Fibroblast of skin of scalp (primary cell): ENCODE results near the gene PGGHG.
"Not testable (repeated sequence)": the region's sequence is repeated elsewhere in the genome, so short reads cannot be mapped to it uniquely, and the experiment has no call there.

ENCODE experiments used
- DNase-seq: peaks from one replicate; pipeline ENCODE4 v3.0.0-alpha.2; 2013

The PGGHG gene

GRCh38 chr11:285021-285893, 3.7 kb upstream of the PGGHG start:
- no peak for DNase-seq

GRCh38 chr11:285894-286220, 3.1 kb upstream of the PGGHG start:
- no peak for DNase-seq

DNA sequence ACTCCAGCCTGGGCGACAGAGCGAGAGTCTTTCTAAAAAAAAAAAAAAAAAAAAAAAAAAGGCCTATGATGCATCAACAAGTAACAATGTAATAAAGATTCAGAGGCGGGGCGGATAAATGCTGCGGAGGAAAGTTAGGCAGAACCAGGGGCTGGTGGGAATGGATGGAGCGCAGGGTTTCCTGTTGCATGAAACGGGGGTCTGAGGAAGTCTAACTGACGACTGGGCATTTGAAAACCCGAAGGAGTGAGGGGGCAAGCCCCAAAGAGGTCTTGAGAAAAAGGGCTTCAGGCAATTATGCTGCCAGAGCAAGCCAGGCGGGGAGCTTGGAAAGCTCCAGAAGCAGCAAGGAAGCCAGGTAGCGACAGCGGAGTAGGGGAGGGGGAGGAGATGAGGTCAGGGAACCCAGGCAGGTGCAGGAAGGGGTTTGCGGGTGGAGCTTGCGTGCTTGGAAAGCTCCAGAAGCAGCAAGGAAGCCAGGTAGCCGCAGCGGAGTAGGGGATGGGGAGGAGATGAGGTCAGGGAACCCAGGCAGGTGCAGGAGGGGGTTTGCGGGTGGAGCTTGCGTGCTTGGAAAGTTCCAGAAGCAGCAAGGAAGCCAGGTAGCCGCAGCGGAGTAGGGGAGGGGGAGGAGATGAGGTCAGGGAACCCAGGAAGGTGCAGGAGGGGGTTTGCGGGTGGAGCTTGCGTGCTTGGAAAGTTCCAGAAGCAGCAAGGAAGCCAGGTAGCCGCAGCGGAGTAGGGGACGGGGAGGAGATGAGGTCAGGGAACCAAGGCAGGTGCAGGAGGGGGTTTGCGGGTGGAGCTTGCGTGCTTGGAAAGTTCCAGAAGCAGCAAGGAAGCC, 1.7 kb upstream of the PGGHG start:
- DNase-seq = not testable (repeated sequence)

DNA sequence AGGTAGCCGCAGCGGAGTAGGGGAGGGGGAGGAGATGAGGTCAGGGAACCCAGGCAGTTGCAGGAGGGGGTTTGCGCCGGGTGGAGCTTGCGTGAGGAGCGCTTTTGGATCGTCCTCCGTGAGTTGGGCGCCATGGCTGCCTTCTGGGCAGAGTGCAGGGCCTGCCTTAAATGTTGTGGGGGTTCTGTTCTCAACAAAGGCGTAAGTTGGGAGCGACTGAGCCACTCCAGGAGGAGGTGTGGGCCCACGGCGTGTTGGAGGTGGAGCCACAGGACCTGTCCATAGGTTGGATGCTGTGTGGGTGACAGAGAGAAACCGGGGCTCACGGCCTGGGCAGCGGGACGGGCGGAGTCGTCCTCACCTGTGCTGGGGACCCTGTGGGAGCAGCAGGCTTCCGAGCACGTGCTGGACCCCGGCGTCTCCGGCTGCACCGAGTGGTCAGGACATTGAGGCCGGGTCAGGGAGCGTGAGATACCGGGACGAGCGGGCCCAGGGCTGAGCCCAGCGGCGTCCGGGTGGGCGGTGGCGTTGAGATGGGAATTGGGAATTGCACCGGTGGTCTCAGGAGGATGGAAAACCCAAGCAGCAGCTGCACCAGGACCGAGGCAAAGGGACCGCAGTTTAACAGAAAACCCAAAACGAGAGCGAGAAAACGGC, 977 bp upstream of the PGGHG start:
- DNase-seq = no peak

DNA sequence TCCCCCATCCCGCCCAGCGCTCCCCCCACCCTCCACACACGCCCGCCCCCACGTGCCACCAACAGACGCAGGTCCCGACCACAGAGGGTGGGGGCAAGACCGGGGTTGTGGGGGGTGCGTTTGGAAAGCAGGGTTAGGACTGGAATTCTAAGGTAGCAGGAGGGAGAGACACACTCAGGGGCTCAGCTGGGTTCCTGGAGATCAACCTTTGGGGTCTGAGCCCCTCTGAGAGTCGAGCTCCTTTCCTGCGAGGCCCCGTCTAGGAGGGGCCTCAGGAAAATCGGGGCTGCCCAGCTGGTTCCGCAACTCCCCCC, 429 bp downstream of the PGGHG start:
- no peak for DNase-seq

- DNase-seq = no peak
Measured at GRCh38 chr11:289712-290620, 1.0 kb downstream of the PGGHG start.

- DNase-seq = no peak
Measured at GRCh38 chr11:290621-291231, 1.8 kb downstream of the PGGHG start.

DNA sequence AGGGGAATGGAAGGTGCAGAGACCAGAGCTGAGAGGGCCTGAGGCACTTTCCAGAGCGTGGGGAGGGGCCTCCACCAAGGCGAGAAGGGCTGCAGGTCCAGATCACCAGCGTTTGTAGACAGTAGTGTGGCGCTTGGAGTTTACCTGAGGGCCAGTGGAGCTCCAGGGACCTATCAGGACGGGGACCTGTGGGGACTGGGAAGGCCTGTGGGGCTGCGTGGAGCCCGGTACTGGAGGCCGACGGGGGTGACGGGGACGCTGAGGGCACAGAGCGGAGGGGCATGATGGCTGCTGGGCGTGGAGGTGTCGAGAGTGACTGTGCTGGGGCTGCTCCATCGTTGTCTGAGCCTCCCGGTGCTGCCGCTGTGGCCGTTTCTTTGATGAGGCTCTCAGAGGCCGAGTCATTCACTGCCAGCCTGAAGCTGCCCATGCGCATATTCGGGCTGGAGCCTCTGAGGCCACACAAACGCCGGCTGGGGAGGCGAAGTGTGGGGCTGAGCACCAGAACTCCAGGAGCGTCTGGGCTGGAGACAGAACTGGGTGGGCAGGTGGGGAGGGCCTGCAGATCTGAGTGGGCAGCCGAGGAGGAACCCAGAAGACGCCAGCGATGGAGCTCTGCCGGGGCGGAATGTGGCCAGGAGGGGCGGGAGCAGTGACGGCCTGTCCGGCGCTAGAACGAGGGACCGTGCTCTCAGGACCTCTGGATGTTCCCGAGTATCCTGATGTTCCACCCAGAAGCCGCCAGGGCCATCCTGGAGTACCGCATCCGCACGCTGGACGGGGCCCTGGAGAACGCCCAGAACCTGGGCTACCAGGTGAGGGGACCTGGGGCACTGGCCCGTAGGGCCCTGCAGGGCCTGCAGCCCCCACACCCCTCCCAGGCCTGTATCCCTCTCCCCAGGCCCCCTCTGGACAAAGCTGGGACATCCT, 2.6 kb downstream of the PGGHG start:
- DNase-seq = no peak

- no peak for DNase-seq
Measured at GRCh38 chr11:292211-293121, 3.5 kb downstream of the PGGHG start.

- DNase-seq = no peak
Measured at GRCh38 chr11:293271-293851, 4.4 kb downstream of the PGGHG start.

GRCh38 chr11:293852-294661, 5.1 kb downstream of the PGGHG start:
- no peak for DNase-seq

DNA sequence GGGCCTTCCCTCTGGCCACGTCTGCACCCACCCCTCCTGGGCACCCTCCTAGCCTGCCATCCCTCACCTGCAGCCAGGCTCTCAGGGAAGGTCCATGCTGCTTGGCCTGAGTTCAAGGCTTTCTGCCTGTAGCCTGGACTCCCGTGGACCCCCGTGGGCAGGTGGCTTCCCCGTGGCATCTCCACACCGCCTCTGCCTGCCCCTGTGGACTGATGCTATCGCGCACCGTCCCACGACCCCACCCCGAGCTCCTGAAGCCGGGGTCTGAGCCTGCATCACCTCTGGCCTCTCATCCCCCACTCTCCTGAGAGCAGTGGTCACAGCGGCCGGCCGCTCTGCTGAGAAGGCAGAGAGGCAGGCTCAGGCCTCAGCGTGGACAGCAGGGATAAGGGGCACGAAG, 5.9 kb downstream of the PGGHG start:
- no peak for DNase-seq

DNA sequence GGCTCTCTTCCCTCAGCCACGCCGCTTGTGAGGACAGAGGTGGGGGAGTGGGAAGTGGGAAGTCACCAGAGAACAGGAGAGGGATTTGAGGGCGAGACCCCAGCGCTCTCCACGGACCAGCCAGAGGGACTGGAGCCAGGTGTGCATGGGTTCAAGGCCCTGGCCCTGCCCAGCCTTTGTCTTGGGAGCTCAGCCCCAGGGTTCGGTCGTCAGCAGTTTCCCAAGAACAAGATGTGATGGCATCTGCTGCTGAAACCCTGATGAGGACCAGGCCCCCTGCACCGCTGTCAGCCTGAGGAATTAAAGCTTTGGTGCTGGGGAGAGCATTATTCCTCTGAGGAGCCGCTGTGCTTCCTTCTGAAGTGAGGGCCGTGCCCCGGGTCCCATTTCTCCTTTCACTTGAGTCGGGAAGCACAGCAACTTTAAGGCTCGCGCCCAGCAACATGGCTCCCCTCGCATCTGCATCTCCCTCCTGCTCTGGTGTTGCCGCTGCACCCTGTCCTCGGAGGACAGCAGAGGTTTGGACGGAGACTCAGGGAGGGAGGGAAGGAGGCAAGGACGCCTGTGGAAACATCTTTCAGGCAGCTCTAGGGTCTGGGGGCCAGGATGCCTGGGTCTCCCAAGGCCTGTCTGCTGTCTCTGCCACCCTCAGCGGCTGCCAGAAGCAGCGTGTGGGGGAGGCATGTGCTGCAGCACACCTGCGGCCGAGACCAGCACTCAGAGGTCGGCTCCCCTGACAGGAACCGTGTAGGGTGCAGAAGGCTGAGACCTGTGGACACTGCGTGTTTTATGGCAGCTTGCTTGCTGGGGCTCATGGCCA, 6.6 kb downstream of the PGGHG start:
- no peak for DNase-seq

- no peak for DNase-seq
Measured at GRCh38 chr11:296171-297050, 7.5 kb downstream of the PGGHG start.

GRCh38 chr11:297051-297585, 8.2 kb downstream of the PGGHG start:
- DNase-seq = no peak
